Transverse colon (tissue), 4 donors: Measurements from ENCODE around the gene CDIP1.

Experiments
- EP300 ChIP-seq: sonication (generic); formaldehyde crosslinking; IDR thresholded peaks from one replicate; pipeline ENCODE4 v1.6.1; 2017; ENCODE audit warnings: antibody characterized with exemption, low read depth
- POLR2A ChIP-seq: fragments of 450-650 bp; IDR thresholded peaks from one replicate; pipeline ENCODE4 v1.6.1; 2016; ENCODE audit warnings: antibody characterized with exemption, mild to moderate bottlenecking, moderate library complexity
- POLR2AphosphoS5 ChIP-seq, 3 donors: sonication (generic); formaldehyde crosslinking; IDR thresholded peaks; one replicate each; pipeline ENCODE4 v1.6.1; 2016; ENCODE audit warnings: antibody characterized with exemption in 3 of 3
- TF ChIP-seq, protein P1 (sequence below), 5 experiments: fragments of 200-600 bp in 3 of 5; fragments of 450-650 bp in 2 of 5; sonication (generic) in 3 of 5; IDR thresholded peaks; 1 replicate in 2 of 5; 2 replicates in 3 of 5; pipeline ENCODE4 v1.5.1; 2016 to 2017; ENCODE audit warnings: antibody characterized with exemption in 5 of 5, inconsistent platforms in 3 of 5, mild to moderate bottlenecking in 2 of 5, moderate library complexity in 1 of 5

DNA sequence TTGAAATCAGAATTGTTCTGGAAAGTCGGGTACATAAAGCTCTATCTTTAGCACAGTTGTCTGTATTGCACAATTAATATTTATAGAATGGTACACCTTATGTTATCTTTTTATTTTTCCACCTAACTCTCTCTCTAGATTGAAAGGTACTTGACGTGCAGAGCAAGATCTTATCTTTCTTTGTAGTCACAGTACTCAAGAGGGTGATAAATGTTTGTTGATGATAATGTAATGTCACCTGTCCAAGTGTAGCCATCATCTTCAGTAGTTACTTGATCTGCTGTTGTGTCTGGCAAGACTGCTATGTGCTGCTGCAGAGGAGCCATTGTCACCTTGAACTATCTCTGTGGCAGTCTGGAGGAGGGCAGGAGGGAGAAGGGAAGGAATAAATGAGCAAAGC, 57.0 kb downstream of the CDIP1 start:
- TF ChIP-seq, protein P1, sequence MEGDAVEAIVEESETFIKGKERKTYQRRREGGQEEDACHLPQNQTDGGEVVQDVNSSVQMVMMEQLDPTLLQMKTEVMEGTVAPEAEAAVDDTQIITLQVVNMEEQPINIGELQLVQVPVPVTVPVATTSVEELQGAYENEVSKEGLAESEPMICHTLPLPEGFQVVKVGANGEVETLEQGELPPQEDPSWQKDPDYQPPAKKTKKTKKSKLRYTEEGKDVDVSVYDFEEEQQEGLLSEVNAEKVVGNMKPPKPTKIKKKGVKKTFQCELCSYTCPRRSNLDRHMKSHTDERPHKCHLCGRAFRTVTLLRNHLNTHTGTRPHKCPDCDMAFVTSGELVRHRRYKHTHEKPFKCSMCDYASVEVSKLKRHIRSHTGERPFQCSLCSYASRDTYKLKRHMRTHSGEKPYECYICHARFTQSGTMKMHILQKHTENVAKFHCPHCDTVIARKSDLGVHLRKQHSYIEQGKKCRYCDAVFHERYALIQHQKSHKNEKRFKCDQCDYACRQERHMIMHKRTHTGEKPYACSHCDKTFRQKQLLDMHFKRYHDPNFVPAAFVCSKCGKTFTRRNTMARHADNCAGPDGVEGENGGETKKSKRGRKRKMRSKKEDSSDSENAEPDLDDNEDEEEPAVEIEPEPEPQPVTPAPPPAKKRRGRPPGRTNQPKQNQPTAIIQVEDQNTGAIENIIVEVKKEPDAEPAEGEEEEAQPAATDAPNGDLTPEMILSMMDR (IDR thresholded peaks at IDR 0.05), result no peak
- TF ChIP-seq POLR2A (no peak), POLR2AphosphoS5 (IDR thresholded peaks at IDR 0.05) (no peak), EP300 (no peak)
